Heart left ventricle (tissue), 13 donors: ENCODE measurements around the gene COX6A2.

Source experiments
- POLR2A ChIP-seq, 2 donors: fragments of 450-650 bp; IDR thresholded peaks; one replicate each; pipeline ENCODE4 v1.6.1; 2017; ENCODE audit warnings: antibody characterized with exemption in 2 of 2, mild to moderate bottlenecking in 2 of 2, moderate library complexity in 2 of 2
- TF ChIP-seq, protein P1 (sequence below), 12 donors: fragments of 200-600 bp; sonication (generic) in 4 of 12; IDR thresholded peaks; one replicate each; pipeline versions ENCODE4 v1.5.0 to v1.8.0; 2018 to 2022; ENCODE audit warnings: antibody characterized with exemption in 12 of 12, mild to moderate bottlenecking in 5 of 12
- donor health status: ischemic (EF 13 %, LVEDD 7.1; RV severe dilation, severe dysfunction).
- donor health status: DM: no; HTN: yes; CAD: no.
- donor health status: DM: no; HTN: no; CAD: no.
- donor health status: ischemic (EF 25% LVEDD 6.9; RV normal size, moderate dysfunction).
- donor health status: ischemic (EF 25% LVEDD 5.7; RV mildly dilated, moderate dysfunction).
- donor health status: ischemic (EF 35%, LVEDD 5.7; RV mildly dilated, moderate dysfunction).
- donor health status: nonischemic (EF 11% LVEDD 7.7; RV severe dilation, severe dysfunction).
- donor health status: DM: yes; HTN: yes; CAD: no.
- donor health status: PGD.
- donor health status: ischemic (EF 29% LVEDD 5.4; RV normal size, mild dysfunction).
- donor health status: nonischemic (EF 23%, LVEDD 6.1; RV moderate dilation, normal function).

DNA sequence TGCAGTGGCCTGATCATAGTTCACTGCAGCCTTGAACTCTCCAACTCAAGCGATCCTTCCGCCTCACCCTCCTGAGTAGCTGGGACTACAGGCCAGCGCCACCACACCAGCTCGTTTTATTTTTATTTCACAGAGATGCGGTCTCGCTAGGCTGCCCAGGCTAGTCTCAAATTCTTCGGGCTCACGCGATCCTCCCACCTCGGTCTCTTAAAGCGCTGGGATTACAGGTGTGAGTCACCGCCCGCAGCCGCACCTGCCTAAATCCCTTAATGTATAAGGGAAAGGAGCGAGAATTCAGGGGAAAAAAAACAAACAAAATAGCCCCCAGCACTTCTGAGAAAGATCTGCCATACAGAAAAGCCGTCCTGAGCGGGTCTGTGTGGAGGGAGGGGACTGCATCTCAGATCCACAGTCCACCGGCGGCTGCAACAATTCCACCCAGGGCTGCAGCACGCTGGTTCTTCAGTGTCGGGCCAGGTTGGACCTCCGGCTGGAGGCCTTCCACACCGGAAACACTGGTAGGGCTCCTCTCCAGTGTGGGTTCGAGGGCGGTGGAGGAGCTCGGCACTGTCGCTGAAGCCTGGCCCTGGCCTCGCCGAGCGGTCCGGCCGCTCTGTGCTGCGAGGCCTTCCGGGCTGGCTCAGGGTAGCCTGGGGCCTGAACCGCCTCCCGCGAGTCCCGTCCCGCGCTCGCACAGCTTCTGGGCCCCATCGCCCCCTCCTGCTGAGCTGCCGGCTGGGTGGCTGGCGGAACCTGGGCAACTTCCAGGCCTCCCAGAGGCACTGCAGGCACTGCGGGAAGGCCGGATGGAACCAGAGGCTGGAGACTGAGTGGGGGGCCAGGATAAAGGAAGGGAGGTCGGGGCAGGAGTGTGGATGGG, 7.4 kb upstream of the COX6A2 start:
- TF ChIP-seq, protein P1, sequence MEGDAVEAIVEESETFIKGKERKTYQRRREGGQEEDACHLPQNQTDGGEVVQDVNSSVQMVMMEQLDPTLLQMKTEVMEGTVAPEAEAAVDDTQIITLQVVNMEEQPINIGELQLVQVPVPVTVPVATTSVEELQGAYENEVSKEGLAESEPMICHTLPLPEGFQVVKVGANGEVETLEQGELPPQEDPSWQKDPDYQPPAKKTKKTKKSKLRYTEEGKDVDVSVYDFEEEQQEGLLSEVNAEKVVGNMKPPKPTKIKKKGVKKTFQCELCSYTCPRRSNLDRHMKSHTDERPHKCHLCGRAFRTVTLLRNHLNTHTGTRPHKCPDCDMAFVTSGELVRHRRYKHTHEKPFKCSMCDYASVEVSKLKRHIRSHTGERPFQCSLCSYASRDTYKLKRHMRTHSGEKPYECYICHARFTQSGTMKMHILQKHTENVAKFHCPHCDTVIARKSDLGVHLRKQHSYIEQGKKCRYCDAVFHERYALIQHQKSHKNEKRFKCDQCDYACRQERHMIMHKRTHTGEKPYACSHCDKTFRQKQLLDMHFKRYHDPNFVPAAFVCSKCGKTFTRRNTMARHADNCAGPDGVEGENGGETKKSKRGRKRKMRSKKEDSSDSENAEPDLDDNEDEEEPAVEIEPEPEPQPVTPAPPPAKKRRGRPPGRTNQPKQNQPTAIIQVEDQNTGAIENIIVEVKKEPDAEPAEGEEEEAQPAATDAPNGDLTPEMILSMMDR (IDR thresholded peaks at IDR 0.05) = no peak
- TF ChIP-seq POLR2A (IDR thresholded peaks at IDR 0.05) = no peak
